ENCODE data around the gene JAKMIP1.

JAKMIP1 gene

DNA sequence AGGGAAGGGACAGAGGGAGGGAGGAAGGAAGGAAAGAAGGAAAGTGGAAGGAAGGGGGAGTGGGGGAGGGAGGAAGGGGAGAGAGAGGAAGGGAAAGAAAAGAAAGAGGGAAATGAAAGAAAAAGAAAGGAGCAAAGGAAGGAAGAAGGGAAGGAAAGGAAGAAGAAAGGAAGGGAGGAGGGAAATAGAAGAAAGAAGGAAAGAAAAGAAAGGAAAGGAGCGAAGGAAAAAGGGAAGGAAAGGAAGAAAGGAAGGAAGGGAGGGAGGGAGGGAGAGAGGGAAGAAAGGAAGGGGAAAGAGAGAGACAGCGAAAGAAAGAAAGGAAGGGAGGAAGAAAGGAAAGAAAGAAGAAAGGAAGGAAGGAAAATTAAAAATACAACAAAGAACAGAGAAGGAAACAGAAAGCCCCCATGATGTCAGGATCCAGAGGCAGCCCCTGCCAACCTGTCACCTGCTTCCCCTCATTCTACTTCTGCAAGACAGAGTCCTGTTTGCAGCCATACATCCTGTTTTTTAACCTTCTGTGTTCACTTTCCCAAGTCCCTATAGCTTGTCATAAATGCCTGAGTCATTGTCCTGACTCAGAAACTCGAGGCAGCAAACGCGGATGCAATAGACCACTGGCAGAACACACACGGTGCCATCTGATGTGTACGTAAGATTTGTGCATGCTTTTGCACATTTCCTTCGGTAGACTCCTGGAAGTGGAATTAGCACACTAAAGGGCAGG, 105.2 kb downstream of the JAKMIP1 start:
- no peak for DNase-seq (ENCODE audit: low read depth in 2 of 2)

DNA sequence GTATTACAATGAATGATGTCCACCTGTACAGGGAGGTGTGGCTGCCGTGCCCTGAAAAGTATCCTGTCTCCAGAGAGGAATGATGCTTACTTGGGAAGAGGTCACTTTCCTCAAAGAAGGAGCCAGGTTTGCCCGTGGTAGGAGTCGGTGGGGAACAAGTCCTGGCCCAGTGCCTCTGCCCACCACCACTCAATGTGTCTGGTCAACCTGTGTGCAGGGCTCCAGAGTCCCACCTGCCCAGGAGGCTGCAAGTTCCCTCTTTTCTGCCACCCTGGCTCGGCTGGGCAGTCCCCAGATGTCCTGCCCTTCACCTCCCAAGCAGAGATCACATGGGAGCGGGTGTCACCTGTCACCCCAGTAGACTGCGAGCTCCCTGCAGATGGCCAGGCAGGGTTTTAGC, 106.7 kb downstream of the JAKMIP1 start:
- no peak for DNase-seq (ENCODE audit: low read depth in 2 of 2)

DNA sequence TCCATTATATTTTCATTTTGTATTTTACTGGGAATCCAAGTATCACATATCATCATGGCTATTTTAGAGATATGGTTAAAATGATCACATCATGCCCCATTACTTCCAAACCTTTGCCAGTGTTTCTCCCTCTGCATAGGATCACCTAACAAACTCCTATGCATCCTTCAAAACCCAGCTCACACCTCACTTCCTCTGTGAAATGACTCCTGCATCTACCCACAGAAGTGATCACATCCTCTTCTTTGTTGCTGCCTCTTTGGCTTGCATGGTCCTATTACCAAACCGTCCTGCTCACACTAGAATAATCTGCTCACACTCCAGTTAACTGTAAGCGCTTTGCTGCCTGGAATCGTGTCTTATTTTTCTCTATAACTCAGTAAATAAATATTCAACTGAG, 107.4 kb downstream of the JAKMIP1 start:
- no peak for DNase-seq (ENCODE audit: low read depth in 2 of 2)

DNA sequence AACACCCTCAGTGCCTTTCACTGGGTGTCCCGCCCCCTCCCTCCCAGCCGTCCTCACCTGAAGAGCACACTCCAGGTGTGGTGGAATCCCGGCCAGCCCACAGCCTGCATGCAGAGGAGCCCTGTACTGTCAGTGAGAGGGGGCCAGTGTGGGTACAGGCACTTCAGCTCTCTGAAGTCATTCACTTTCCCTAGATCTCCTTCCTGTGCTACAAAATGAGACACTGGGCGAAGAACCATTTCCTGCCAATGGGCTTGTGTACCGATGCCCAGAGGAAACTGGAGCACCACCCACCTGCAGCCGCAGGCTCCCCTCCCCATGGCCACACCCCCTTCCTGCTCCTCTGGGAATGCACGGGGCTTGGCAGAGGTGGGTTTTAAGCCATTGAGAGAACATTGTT, 108.2 kb downstream of the JAKMIP1 start:
- no peak for DNase-seq (ENCODE audit: low read depth in 2 of 2)

DNA sequence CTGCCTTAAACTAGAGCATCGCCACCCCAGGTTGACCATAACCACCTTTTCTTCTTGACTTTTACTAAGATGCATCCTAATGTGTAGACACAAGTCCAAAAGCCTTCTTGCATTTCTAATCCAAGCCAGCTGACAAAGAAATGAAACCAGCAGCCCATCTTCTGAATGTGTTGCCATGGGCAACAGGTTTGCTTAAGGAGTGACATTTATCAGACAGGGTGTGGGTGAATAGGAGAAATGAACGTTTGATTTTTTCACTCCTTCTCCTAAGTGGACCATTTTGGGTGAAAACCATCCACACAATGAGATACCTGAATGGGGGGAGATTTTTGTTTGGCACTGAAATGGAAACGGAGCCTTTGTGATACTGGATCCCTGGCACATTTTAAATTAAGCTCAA, 109.4 kb downstream of the JAKMIP1 start:
- DNase-seq (ENCODE audit: low read depth in 2 of 2): no peak

DNA sequence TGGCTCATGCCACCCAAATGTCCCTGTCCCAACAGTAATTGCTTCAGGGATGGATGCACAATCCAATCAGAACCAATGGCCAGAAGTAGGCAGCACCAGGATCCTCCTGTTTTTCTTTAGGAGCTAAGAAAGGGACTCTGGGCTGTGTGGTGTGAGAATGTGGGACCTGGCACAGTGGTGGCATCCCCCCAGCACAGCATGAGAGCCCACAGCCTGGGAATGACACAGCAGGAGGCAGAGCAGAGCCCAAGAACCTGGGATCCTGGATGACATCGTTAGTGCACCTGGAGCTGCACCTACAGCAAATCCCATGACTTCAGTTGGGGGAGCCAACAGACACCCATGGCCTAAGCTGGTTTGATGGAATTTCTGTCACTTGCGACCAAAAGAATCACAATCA, 111.4 kb downstream of the JAKMIP1 start:
- no peak for DNase-seq (ENCODE audit: low read depth in 2 of 2)

DNA sequence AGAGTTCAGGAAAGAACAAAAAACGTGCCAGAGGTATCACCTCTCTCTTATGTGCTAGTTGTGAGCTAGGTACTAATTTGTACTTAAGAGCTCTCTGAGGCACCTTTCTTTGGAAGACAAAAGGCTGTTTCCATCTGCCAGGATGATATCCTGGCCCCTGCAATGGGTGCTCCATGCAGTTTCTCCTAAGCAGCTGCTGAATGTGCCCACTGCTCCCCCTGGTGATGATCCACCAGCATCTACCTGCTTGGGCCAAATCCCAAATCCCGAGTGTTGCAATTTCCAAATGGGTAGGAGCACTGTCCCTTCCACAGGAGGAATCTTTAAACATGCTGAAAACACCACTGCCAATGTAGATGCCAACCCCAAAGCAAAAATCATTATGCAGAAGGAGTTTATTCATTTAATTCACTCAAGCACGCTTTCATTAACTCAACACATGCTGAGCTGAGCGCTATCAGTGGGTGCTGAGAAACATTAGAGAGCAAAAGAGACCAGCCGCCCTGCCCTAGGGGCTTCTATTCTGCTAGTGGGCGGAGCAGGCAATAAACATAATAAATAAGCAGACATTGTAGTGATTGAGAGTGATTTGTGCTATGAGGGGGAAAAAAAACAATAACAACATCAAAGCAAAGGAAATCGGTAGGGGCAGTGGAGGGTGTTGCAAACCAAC, 112.5 kb downstream of the JAKMIP1 start:
- no peak for DNase-seq (ENCODE audit: low read depth in 2 of 2)

DNA sequence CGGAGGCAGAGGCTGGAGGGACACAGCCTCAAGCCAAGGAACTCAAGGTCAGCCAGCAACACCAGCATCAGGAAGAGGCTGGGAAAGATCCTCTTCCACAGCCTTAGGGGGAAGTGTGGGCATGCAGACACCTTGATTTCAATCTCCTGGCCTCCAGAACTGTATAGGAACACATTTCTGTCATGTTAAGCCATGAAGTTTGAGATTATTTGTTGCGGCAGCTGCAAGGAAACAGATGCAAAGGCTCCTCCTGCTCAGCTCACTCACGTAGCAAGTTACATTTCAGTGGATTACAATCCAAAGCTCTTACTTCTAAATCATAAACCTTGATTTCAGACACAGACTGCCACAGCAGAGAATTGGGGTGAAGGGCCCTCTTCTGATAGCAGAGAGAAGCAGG, 113.5 kb downstream of the JAKMIP1 start:
- DNase-seq (ENCODE audit: low read depth in 2 of 2): no peak

DNA sequence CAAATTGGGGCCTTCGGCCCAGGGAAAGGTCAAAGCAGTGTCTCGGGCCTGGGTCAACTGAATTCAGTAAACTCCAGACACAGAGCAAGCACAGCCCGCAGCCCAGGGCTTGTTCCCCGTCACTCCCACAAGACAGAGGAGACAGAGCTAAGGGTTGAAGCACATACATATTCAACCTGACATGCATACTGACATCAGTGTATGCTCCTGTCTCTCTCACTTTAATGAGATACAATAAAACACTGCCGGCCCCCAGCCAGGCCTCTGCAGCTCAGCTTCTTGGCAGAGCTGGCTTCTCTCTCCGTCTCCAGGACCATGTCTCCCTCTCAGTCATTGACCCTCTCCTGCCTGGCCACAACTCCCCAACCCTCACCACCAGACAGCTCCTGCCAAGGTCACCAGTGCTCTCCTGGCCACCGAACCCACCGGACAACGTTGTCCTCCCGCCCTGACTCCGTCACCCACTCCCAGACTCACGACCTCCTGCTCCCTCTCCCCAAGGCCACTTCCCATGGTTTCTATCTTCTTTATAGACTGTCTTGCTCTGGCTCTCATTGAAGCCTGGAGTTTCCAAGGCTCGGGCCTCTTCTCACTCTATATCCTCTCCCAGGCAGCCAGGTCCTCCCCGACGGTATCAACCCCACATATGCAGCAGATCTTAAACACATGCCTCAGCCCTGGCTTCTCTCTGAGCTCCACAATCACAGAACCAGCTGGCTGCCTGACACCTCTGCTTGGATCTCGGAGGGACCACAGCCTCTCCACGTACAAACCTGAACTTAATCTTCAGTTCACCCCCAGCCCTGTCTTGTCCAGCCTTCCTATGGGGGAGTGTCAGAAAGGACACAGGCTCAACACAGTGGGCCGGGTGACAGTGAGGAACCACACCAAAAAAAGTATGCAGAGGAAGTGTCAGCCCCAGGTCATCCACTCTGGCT, 114.4 kb downstream of the JAKMIP1 start:
- no peak for DNase-seq (ENCODE audit: low read depth in 2 of 2)

DNA sequence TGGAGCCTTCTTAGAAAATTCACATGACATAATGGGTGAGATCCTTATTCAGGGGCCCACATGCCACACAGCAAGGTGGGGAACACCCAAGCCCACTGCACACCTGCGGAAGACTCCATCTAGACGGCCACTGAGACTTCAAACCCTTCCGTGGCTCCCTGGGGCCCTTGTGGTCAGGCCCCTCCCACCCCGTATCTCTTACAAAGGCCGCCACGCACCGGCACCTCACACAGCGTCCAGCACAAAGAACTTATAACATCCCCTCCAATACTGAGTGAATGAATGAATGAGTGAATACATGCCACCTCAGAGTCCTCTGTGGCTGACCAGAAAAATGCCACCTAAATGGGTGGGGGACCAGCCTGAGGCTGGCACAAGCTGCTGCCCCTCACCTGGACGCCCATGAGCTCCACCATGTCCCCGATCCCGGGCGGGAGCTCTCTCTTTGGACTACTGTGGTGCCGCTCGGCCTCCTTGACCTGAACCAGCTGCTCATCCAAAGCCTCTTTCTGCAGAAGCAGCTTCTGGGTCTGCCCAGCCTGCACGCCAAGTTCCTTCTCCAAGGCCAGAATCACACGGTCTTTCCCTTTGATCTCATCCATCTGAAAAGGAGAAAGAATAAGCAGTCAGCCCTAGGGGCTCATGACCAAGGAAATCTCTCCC, 115.2 kb downstream of the JAKMIP1 start:
- no peak for DNase-seq (ENCODE audit: low read depth in 2 of 2)

DNA sequence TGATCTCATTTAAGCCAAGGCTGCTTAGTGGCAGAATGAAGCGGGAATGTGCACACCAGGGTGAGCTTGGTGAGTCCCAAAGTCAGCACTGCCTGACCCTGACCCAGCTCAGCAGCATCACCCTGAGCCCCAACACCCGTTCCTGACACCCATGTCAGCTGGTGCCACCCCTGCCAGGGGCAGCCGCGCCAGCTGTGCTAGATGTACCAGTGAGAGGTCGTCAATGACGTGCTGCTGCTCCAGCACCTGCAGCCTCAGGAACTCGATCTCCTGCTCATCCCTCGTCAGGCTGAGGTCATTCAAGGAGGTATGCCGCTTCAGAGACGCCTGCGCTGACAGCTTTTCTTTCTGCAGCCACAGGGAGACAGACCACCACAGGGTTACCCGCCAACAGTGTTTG, 120.4 kb downstream of the JAKMIP1 start:
- no peak for DNase-seq (ENCODE audit: low read depth in 2 of 2)

DNA sequence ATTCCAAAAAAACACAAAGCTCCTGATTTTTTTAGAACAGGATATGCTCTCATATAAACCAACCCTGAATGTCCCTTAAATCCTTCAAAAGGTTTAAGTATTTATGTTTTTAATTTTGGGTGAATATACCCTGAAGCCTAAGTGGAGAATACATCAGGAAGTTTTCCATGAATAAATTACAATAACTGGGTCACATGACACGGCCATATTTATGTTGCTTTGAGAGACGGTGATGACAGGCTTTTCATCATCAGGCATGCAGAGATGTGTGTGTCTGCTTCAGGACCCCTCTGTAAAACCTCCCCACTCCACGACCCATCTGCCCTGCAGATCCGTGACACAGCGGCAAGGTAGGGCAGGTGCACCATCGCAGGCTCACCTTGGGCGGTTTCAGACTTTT, 121.8 kb downstream of the JAKMIP1 start:
- DNase-seq (ENCODE audit: low read depth in 2 of 2): no peak

DNA sequence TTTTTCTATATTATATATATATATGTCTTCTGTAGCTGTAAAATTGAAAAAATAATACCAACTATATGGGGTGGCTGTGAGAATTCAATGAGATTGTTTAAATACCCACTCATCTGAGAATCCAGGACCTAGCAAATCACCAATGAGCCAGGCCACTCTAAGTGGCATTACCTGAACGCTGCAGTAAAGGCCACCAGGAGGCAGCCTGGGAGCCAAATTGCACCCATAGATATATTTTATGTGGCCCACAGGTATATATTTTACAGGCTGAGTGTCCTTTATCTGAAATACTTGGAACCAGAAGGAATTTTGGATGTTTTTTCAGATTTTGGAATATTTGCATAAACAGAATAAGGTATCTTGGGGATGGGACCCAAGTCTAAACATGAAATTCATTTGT, 124.0 kb downstream of the JAKMIP1 start:
- no peak for DNase-seq (ENCODE audit: low read depth in 2 of 2)

DNA sequence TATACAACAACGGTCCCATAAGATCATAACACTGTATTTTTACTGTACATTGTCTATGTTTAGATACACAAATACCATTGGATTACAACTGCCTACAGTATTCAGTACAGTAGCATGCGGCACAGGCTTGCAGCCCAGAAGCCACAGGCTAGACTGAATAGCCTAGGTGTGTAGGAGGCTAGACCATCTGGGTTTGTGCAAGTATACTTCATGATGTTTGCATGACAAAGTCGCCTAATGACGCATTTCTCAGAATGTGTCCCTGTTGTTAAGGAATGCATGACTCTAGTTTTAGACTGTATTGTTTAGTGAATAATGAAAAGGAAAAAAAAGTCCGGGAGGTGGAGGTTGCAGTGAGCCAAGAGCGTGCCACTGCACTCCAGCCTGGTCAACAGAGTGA, 125.6 kb downstream of the JAKMIP1 start:
- no peak for DNase-seq (ENCODE audit: low read depth in 2 of 2)

DNA sequence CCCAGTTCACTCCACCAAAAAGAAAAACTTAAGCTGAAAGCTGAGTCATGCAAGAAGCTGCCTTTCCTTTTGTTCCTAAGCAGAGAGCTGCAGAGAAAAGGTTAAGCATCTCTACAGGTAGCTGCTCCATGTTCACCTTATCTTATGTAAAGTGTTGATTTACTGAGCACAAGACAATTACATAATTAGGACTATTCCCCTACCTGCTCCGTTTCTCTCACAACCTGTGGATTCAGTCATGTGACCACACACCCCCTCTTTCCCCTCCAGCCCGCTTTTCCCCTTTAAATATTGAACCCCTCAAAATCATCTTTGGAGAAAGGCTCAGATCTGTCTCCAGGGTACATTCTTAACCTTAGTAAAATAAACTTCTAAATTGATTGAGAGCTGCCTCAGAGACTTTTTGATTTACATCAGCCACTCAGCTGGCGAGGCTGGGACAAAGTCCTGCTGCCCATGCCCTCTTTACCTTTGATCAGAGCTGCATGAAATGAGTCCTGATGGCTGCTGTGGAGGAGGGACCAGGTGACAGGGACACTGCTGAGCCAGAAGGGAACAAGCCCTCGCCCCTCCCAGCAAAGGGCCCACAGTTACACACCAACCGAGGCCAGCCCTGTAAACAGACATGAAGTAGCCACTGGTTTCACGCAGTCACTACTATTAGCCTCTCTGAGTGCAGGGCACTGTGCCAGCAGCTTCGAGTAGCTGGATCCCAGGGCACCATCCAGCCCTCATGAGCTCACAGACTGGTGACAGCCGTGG, 128.2 kb downstream of the JAKMIP1 start:
- no peak for DNase-seq (ENCODE audit: low read depth in 2 of 2)

DNA sequence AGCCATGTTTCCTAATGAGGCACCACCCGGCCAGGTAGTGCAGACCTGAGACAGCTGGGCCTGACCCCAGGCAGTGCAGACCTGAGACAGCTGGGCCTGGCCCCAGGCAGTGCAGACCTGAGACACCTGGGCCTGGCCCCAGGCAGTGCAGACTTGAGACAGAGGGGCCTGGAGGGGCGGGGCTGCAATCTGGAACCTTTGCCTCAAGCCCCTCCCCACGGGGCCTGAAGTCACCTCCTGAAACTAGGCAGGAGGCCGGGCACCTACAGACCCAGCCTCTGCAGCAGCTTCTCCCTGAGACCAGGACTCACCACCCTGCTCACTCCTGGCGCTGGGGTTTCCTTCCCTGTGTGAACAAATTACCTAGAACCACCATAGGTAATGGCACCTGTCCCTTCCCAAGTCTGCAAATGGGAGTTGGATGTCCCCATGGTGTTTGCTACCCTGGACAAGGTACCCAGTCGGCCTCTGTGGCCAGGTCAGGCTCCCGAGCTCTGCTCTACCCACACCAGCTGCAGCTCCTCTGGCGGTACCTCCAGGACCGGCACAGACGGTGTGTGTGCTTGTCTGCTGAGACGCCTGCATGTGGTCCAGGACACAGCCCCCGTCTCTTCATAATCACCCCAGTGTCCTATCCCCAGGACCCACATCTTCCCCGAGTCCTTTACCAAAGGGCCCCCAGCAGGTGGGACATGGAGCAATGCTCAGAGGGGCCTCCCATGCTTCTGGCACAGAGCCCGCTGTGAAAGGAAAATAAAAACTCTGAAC, 129.0 kb downstream of the JAKMIP1 start:
- DNase-seq (ENCODE audit: low read depth in 2 of 2): no peak

DNA sequence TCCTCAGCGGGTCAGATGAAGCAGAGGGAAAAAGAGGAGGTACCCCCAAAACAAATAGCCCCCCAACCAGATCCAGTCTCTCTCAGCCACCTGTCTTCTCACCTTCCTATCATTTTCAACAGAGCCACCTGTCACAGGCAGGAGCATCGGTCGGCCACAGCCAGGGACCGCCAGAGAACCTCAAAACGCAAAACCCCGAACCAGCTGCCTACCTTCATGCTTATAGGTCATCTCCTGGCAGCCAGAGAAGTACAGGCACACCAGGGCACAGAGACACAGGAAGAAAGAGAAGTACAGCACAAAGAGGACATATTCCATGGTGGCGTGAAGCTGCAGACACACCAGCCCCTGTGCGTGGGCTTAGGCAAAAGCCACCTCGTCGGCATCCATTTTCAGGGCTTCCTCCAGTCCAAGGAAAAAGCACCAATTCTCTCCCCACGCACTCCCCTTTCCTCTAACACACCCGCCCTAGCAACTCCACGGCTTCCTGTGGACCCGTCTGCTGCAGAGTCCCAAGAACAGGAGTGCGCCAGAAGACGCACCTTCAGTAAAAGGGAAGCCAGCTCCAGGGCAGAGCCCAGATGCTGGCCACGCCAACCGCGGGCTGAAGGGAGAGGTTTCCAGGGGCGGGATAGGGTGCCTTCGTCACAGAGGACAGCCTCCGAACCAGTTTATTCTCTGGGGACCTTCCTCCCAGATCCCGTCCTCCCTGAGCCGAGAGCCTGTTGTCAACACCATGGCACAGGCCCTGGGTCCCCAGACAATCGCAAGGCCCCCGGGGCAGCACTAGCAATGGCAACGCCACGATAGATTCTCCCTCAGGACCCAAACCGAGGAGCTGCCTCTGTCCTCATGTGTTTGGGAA, 130.3 kb downstream of the JAKMIP1 start:
- DNase-seq (ENCODE audit: low read depth in 2 of 2): no peak

DNA sequence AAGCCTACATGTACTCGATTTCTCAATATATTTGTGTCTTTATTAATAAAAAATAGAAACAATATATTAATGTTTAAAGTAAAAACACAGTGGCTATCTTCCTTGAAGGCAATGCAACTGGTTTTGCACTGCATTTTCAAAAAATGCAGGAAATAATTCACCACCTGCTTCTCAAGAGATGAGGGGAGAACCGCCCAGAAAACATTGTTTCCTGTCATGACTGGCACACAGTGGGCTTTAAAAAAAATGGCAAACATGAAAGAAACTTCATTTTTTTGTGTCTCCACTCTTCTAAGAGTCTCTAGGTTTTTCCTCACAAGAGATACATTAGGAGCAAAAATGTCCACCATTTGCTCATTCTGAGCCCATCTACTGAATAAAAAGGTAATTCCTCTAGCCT, 131.4 kb downstream of the JAKMIP1 start:
- no peak for DNase-seq (ENCODE audit: low read depth in 2 of 2)

DNA sequence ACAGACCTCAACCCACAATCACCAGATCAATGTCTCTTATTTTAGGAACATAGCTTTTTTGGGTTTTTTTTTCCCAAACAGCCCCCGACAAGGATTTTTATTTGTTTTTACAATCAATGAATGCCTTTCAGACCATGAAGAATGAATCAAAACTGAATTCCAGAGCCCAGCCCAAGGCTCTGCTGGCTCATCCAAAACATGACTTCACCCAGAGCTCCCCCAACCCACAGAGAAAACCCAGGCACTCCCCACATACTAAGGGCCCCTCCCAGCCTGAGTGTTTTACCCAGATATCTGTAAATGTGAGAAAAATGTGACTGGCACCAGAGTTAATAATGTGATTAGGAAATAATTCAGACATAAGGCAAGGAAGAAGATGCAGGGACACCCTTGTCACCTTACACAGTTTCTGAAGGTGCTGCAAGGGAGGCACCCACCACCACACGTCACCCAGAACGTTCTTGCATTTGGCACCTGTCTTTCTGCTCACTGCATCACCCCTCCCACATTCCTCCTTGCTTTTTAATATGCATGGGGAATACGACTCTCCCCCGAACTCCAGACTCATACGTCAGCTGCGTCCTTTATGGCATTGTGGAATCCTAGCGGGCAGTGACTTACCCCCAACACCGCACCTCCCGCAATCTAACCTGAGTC, 134.3 kb downstream of the JAKMIP1 start:
- DNase-seq (ENCODE audit: low read depth in 2 of 2): no peak
